GM23338 (cell line): ENCODE data around the gene ABCC9.

Source experiments
- CREB1 ChIP-seq: fragments of 250-450 bp; sonication (Bioruptor Pico); IDR thresholded peaks from 2 replicates; pipeline ENCODE4 v1.5.0; 2020; ENCODE audit warnings: low read depth, mild to moderate bottlenecking, moderate library complexity
- EZH2 ChIP-seq: fragments of 200-600 bp; sonication (generic); IDR thresholded peaks from one replicate; pipeline ENCODE4 v1.8.0; 2017; ENCODE audit warnings: antibody characterized with exemption, mild to moderate bottlenecking, low read depth; ENCODE audit not compliant: unreplicated experiment
- EZH2phosphoT487 ChIP-seq: fragments of 200-600 bp; sonication (generic); IDR thresholded peaks from one replicate; pipeline ENCODE4 v1.8.1; 2018; ENCODE audit warnings: antibody characterized with exemption; ENCODE audit not compliant: unreplicated experiment
- JUNB ChIP-seq: IDR thresholded peaks from one replicate; pipeline ENCODE4 v1.6.1; 2016; ENCODE audit warnings: antibody characterized with exemption; ENCODE audit not compliant: unreplicated experiment
- NANOG ChIP-seq: IDR thresholded peaks from 2 replicates; pipeline ENCODE4 v1.6.1; 2016; ENCODE audit warnings: antibody characterized with exemption, borderline replicate concordance
- POLR2AphosphoS5 ChIP-seq: IDR thresholded peaks from 2 replicates; pipeline ENCODE4 v1.6.1; 2016; ENCODE audit warnings: antibody characterized with exemption, low read depth
- STAT1 ChIP-seq: IDR thresholded peaks from one replicate; pipeline ENCODE4 v1.6.1; 2016; ENCODE audit warnings: antibody characterized with exemption; ENCODE audit not compliant: unreplicated experiment
- ZNF114 ChIP-seq: fragments of 250-450 bp; sonication (Bioruptor Pico); IDR thresholded peaks from 2 replicates; pipeline ENCODE4 v1.5.0; 2020; ENCODE audit warnings: mild to moderate bottlenecking, moderate library complexity
- ZNF331 ChIP-seq: fragments of 250-450 bp; sonication (Bioruptor Pico); IDR thresholded peaks from 2 replicates; pipeline ENCODE4 v1.5.0; 2020; ENCODE audit warnings: low read depth, mild to moderate bottlenecking, moderate library complexity
- TF ChIP-seq, protein P1 (sequence below), 2 experiments: fragments of 200-600 bp in 1 of 2; sonication (generic) in 1 of 2; conservative IDR thresholded peaks; 2 replicates each; pipeline versions ENCODE4 v1.5.1 to v1.6.1; 2016 to 2017; ENCODE audit warnings: antibody characterized with exemption in 2 of 2, low read depth in 2 of 2, mild to moderate bottlenecking in 2 of 2, moderate library complexity in 1 of 2
- TF ChIP-seq, protein P2 (sequence below): IDR thresholded peaks from one replicate; pipeline ENCODE4 v1.6.1; 2018; ENCODE audit warnings: antibody characterized with exemption; ENCODE audit not compliant: unreplicated experiment
- TF ChIP-seq, protein P3 (sequence below): IDR thresholded peaks from 2 replicates; pipeline ENCODE4 v1.6.1; 2016; ENCODE audit warnings: antibody characterized with exemption
- TF ChIP-seq, protein P4 (sequence below): fragments of 250-450 bp; sonication (Bioruptor Pico); IDR thresholded peaks from 2 replicates; pipeline ENCODE4 v1.5.0; 2020; ENCODE audit warnings: mild to moderate bottlenecking, moderate library complexity

GRCh38 chr12:21764950-21765349 lies 176.3 kb downstream of the ABCC9 start:
- TF ChIP-seq, protein P1, sequence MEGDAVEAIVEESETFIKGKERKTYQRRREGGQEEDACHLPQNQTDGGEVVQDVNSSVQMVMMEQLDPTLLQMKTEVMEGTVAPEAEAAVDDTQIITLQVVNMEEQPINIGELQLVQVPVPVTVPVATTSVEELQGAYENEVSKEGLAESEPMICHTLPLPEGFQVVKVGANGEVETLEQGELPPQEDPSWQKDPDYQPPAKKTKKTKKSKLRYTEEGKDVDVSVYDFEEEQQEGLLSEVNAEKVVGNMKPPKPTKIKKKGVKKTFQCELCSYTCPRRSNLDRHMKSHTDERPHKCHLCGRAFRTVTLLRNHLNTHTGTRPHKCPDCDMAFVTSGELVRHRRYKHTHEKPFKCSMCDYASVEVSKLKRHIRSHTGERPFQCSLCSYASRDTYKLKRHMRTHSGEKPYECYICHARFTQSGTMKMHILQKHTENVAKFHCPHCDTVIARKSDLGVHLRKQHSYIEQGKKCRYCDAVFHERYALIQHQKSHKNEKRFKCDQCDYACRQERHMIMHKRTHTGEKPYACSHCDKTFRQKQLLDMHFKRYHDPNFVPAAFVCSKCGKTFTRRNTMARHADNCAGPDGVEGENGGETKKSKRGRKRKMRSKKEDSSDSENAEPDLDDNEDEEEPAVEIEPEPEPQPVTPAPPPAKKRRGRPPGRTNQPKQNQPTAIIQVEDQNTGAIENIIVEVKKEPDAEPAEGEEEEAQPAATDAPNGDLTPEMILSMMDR (conservative IDR thresholded peaks at IDR 0.05; ENCODE audit: low read depth in 2 of 2), result no peak
- TF ChIP-seq POLR2AphosphoS5 (no peak), EZH2phosphoT487 (no peak), EZH2 (no peak), CREB1 (CRISPR knock-in tag) (no peak), JUNB (no peak), STAT1 (no peak), ZNF331 (CRISPR knock-in tag) (no peak), ZNF114 (CRISPR knock-in tag) (no peak), NANOG (no peak)
- TF ChIP-seq, protein P2, sequence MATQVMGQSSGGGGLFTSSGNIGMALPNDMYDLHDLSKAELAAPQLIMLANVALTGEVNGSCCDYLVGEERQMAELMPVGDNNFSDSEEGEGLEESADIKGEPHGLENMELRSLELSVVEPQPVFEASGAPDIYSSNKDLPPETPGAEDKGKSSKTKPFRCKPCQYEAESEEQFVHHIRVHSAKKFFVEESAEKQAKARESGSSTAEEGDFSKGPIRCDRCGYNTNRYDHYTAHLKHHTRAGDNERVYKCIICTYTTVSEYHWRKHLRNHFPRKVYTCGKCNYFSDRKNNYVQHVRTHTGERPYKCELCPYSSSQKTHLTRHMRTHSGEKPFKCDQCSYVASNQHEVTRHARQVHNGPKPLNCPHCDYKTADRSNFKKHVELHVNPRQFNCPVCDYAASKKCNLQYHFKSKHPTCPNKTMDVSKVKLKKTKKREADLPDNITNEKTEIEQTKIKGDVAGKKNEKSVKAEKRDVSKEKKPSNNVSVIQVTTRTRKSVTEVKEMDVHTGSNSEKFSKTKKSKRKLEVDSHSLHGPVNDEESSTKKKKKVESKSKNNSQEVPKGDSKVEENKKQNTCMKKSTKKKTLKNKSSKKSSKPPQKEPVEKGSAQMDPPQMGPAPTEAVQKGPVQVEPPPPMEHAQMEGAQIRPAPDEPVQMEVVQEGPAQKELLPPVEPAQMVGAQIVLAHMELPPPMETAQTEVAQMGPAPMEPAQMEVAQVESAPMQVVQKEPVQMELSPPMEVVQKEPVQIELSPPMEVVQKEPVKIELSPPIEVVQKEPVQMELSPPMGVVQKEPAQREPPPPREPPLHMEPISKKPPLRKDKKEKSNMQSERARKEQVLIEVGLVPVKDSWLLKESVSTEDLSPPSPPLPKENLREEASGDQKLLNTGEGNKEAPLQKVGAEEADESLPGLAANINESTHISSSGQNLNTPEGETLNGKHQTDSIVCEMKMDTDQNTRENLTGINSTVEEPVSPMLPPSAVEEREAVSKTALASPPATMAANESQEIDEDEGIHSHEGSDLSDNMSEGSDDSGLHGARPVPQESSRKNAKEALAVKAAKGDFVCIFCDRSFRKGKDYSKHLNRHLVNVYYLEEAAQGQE, result no peak
- TF ChIP-seq, protein P3, sequence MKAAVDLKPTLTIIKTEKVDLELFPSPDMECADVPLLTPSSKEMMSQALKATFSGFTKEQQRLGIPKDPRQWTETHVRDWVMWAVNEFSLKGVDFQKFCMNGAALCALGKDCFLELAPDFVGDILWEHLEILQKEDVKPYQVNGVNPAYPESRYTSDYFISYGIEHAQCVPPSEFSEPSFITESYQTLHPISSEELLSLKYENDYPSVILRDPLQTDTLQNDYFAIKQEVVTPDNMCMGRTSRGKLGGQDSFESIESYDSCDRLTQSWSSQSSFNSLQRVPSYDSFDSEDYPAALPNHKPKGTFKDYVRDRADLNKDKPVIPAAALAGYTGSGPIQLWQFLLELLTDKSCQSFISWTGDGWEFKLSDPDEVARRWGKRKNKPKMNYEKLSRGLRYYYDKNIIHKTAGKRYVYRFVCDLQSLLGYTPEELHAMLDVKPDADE, result no peak
- TF ChIP-seq, protein P4, sequence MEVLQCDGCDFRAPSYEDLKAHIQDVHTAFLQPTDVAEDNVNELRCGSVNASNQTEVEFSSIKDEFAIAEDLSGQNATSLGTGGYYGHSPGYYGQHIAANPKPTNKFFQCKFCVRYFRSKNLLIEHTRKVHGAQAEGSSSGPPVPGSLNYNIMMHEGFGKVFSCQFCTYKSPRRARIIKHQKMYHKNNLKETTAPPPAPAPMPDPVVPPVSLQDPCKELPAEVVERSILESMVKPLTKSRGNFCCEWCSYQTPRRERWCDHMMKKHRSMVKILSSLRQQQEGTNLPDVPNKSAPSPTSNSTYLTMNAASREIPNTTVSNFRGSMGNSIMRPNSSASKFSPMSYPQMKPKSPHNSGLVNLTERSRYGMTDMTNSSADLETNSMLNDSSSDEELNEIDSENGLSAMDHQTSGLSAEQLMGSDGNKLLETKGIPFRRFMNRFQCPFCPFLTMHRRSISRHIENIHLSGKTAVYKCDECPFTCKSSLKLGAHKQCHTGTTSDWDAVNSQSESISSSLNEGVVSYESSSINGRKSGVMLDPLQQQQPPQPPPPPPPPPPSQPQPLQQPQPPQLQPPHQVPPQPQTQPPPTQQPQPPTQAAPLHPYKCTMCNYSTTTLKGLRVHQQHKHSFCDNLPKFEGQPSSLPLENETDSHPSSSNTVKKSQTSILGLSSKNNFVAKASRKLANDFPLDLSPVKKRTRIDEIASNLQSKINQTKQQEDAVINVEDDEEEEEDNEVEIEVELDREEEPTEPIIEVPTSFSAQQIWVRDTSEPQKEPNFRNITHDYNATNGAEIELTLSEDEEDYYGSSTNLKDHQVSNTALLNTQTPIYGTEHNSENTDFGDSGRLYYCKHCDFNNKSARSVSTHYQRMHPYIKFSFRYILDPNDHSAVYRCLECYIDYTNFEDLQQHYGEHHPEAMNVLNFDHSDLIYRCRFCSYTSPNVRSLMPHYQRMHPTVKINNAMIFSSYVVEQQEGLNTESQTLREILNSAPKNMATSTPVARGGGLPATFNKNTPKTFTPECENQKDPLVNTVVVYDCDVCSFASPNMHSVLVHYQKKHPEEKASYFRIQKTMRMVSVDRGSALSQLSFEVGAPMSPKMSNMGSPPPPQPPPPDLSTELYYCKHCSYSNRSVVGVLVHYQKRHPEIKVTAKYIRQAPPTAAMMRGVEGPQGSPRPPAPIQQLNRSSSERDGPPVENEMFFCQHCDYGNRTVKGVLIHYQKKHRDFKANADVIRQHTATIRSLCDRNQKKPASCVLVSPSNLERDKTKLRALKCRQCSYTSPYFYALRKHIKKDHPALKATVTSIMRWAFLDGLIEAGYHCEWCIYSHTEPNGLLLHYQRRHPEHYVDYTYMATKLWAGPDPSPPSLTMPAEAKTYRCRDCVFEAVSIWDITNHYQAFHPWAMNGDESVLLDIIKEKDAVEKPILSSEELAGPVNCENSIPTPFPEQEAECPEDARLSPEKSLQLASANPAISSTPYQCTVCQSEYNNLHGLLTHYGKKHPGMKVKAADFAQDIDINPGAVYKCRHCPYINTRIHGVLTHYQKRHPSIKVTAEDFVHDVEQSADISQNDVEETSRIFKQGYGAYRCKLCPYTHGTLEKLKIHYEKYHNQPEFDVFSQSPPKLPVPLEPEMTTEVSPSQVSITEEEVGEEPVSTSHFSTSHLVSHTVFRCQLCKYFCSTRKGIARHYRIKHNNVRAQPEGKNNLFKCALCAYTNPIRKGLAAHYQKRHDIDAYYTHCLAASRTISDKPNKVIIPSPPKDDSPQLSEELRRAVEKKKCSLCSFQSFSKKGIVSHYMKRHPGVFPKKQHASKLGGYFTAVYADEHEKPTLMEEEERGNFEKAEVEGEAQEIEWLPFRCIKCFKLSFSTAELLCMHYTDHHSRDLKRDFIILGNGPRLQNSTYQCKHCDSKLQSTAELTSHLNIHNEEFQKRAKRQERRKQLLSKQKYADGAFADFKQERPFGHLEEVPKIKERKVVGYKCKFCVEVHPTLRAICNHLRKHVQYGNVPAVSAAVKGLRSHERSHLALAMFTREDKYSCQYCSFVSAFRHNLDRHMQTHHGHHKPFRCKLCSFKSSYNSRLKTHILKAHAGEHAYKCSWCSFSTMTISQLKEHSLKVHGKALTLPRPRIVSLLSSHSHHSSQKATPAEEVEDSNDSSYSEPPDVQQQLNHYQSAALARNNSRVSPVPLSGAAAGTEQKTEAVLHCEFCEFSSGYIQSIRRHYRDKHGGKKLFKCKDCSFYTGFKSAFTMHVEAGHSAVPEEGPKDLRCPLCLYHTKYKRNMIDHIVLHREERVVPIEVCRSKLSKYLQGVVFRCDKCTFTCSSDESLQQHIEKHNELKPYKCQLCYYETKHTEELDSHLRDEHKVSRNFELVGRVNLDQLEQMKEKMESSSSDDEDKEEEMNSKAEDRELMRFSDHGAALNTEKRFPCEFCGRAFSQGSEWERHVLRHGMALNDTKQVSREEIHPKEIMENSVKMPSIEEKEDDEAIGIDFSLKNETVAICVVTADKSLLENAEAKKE (CRISPR knock-in tag), result no peak
